GM19351 (cell line): ENCODE data around the gene NTSR2.
A peak's percentile ranks its signal among the peaks of the same experiment; 100 is the strongest.

Source experiments
- ATAC-seq: cut with Tn5 transposase; IDR thresholded peaks from one replicate; pipeline ENCODE4 v1.9.1; 2021; ENCODE audit warnings: mild to moderate bottlenecking, moderate library complexity; ENCODE audit not compliant: unreplicated experiment

The NTSR2 gene

DNA sequence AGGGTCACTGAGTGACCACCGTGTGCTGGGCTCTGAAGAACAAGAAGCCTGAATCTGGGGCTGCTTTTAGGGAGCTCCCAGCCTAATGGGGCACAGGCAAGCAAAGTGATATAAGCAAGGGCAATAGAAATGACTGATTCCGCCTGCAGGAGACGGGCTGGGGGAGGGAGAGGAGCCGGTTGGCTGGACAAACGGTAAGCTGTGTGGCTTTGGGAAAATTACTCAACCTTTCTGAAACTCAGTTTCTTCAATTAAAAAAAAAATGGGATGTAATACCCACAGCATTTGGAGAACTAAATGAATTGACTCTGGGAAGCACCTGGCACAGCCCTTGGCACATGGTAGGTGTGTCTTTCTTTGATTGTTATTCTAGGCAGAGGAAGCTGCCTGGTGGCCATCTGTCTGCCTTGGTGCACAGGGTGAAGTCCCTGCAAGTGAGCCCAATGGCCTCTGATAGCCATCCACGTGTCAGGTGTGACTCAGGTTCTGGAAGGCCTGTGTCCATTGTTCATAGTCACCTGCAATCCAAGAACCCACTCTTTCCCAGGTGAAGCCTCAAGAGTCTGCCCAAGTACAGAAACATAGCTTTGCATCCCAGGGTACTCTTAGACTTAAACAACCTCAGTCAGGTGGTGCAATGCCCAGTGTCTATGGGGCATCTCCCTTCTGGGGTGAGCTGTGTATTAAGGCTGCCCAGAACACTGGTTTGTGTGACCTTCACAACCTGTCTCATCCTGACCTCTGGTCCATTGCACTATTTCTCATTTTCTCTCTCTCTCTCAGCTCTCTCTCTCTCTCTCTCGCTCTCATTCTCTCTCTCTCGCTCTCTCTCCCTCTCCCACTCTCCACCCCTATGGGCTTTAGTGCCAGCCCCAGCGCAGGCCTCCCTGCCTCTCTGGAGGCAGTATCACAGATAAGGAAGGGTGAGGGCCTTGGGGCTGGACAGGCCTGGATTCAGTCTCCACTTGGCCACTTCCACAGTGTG, 30.0 kb upstream of the NTSR2 start:
- no peak for ATAC-seq

- ATAC-seq: no peak
Observed at GRCh38 chr2:11698009-11698922, 28.3 kb upstream of the NTSR2 start.

DNA sequence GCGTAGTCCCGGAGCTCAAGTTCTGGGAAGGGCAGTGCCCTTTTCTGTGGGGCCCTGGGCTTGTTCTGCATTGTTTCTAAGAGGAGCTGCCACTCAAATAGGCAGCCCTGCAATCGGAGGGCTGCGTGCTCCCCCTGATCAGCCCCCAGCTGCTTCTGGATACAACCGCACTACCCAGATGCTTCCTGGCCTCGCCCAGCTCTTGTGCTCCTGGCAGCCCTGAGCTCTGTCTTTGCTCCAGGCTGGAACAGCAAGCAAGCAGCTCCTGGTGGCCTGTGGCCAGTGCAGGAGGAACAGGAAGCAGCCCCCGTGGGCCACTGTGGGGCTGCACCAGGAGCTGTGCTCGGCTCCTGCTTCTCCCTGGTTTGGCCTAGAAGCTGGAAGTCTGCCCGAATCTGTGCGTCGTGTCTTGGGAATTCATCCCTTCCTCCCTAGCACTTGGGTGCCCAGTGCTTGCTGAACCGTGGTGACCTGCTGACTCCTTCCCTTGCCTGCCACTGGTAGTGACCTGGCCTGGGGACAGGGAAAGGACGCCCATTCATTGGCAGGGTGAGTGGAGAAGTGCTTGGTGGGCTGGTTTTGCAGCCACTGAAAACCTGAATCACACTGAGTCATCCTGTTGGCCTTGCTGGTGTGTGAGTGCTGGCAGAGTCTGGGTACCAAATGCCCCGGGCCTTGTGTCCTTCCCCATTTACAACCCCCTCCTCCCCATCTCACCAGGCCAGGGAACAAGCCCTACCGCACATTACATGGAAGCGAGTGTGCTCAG, 27.3 kb upstream of the NTSR2 start:
- no peak for ATAC-seq

DNA sequence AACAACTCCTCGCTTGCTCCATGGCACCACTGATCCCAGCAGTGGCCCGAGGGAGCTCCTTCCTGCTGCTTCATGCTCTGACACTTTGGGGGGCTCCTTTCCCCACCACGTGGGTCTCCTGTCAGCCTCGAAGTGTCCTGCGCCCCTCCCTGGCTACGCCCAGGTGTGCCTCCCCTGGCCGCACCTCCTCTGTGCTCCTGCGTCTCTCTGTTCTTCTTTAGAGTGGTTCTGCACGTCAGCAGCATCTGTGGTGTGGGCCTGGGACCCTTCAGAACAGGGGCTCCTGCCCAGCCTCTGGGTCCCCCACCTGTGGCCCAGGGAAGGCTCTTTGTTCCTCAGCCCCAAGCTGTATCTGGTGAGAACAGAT, 26.7 kb upstream of the NTSR2 start:
- no peak for ATAC-seq

- no peak for ATAC-seq
Observed at GRCh38 chr2:11695576-11695975, 25.6 kb upstream of the NTSR2 start.

DNA sequence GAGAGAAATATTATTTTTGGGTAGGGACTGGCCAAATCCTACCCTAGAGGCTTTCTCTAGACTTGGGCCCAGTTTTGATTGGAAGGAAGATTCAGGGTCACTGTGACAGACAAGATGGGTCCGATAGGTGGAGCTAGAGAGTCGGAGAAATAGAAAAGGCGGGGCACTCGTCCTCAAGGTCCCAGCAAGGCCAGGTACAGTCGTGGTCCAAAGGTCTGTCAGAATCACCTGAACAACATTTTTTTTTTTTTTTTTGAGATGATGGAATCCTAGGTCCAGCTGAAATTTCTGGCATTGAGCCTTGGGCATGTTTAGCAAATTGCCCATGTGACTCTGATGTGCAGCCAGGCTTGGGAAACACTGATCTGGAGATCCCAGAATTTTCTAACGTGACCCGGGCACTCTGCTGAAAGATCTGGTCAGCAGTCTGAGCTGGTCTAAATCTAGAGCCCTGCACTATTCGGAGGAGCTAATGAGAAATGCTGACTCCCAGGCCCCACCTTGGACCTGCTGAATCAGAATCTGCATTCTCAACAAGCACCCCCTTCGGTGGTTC, 23.0 kb upstream of the NTSR2 start:
- peak; percentile 75 for ATAC-seq

DNA sequence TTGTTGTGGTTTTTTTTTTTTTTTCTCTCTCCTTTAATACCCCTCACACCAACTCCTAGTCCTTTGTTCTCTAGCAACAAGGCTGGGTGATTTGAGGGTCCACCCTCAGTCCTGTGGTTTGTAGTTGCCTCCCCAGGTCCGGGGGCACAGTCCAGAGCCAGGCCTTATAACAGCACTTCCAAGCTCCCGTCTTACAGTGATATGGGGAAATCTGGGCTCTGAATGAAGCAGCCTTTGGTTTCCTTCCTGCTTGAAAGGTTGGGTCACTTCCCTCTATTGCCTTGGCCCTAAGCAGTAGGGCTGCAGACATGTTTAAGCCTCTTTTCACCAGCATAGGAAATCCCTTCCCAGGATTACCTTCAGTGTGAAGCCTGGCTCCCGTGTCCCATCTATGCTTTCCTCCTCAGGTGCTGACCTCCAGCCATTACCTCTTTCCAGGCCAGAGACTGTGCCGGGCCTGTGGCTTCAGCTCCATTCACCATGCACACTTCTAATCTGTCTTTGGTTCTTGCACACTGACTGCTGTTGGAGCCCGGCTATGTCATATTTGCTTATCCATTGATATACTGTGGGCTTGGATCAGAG, 21.2 kb upstream of the NTSR2 start:
- ATAC-seq: no peak

GRCh38 chr2:11688222-11689069, 18.5 kb upstream of the NTSR2 start:
- peak; percentile 84 for ATAC-seq

DNA sequence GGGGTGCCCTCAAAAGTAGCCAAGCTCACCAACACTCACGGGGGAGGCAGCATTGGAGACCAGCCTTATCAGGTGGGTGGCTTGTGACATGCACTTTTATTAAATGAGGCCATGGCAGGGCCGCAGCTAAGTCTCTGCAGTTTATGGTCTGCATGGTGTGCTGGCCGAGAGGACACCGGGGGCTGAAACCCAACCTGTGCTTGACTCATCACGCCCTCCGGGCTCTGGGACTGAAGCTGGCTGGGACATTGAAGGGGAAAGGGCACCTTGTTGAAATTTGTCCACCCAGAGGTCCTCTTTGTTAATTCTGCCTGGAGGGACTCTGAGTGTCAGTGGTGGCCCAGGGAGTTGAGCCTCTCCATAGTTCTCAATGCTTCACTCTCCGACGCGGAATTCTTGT, 17.7 kb upstream of the NTSR2 start:
- ATAC-seq: no peak

GRCh38 chr2:11685906-11686470, 16.0 kb upstream of the NTSR2 start:
- no peak for ATAC-seq

DNA sequence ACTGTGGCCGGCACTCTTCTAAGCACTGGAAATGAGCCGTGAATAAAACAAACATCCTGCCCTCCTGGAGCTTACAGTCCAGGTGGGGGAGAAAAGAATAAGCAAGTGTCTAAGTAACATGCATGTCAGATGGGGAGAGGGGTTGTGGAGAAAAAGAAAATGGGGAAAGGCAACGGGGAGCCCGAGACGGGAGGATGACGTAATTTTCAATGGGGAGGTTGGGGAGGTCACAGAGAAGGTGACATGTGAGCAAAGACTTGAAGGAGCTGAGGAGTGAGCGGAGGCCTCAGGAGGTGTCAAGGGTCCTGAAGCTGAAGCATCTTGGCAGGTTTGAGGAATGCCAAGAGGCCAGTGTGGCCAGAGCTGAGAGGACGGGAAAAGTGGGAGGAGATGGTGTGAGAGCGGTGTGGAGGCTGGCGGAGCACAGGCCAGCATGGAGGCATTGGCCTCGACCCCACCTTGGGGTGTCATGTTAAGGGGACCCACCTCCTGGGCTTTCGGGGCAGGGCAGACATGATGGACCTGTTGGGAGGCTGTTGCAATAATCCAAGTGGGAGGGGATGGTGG, 15.0 kb upstream of the NTSR2 start:
- ATAC-seq: no peak

GRCh38 chr2:11683966-11684365, 14.0 kb upstream of the NTSR2 start:
- ATAC-seq: no peak

- ATAC-seq: no peak
Observed at GRCh38 chr2:11683476-11683875, 13.5 kb upstream of the NTSR2 start.

DNA sequence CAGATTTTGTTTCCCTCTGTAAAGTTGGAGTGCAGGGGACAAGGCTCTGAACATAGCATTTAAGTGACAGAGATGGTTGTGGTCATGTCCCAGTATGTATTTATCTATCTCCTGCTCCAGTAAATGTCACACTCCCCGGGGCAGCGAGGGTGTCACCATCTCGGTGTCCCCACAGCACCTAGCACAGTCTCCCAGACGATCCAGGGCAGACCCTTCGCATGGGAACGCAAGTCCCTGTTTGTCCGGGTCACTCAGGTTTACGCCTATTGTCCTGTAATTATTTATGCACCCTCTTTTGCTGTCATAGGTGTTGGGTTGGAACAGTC, 12.6 kb upstream of the NTSR2 start:
- ATAC-seq: no peak

- ATAC-seq: peak; percentile 63
Observed at GRCh38 chr2:11681722-11682589, 12.0 kb upstream of the NTSR2 start.

DNA sequence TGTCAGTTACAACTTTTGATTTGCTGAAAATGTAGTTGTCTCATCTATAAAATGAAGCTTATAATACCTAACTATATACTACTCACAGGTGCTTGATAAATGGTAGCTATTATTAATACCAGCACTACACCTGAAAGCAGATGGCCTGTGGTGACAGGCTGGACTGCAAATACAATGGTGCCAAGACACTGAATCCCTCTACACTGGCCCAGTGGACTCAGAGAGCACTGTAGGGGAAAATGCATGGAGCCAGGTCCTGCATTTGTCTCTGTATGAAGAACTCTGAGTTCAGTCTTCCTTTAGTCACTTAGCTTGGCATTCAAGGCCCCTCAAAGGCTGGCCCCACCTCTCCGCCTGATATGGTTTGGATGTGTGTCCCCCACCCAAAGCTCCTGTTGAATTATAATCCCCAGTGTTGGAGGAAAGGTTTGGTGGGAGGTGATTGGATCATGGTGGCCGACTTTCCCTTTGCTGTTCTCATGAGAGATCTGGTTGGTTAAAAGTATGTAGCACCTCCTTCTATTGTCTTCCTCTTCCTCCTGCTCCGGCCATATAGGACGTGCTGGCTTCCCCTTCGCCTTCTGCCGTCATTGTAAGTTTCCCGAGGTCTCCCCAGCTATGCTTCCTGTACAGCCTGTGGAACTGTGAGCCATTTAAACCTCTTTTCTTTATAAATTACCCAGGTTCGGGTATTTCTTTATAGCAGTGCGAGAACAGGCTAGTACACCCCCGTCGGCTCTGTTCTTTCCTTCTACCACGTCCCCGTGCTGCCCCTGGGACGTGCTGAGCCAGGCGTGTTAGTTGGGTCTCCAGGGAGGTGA, 11.1 kb upstream of the NTSR2 start:
- ATAC-seq: no peak
